ENCODE data around the gene CLCN2.

CLCN2 gene

DNA sequence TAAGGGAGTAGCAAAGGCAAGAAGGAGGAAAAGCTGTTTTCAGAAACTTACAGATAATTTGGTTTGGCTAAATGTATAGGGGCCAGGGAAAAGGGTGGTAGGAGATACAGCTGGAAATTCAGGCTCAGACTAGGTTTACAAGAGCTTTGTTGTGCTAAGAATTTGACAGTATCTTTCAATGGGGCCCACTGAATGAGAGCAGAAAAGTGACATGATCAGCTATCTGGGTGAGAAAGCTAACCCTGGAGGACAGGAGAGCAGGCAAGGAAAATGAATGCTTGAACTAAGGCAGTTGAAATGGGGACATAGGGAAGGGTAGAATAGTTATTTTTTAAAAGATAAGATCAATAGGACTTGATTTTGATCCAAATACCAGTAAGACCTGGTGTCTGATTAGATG is 49.8 kb downstream of the CLCN2 start:
- no peak for DNase-seq (ENCODE audit: low read depth)
- H3K4me3 ChIP-seq (ENCODE audit: low read length), result no peak overlapping the region
- TF ChIP-seq, protein P1, sequence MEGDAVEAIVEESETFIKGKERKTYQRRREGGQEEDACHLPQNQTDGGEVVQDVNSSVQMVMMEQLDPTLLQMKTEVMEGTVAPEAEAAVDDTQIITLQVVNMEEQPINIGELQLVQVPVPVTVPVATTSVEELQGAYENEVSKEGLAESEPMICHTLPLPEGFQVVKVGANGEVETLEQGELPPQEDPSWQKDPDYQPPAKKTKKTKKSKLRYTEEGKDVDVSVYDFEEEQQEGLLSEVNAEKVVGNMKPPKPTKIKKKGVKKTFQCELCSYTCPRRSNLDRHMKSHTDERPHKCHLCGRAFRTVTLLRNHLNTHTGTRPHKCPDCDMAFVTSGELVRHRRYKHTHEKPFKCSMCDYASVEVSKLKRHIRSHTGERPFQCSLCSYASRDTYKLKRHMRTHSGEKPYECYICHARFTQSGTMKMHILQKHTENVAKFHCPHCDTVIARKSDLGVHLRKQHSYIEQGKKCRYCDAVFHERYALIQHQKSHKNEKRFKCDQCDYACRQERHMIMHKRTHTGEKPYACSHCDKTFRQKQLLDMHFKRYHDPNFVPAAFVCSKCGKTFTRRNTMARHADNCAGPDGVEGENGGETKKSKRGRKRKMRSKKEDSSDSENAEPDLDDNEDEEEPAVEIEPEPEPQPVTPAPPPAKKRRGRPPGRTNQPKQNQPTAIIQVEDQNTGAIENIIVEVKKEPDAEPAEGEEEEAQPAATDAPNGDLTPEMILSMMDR (conservative IDR thresholded peaks at IDR 0.05; ENCODE audit: low read depth, low read length), result no peak

DNA sequence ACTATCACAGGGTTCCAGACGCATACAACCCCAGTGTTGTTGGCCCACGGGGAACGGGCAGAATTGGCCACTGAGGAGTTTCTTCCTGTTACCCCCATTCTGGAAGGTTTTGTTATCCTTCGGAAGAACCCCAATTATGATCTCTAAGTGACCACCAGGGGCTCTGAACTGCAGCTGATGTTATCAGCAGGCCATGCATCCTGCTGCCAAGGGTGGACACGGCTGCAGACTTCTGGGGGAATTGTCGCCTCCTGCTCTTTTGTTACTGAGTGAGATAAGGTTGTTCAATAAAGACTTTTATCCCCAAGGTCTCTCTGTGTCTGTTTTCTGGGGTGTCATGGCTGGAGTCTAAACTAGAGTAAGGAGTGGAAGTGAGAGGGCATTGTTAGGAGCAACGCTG is 52.7 kb downstream of the CLCN2 start:
- no peak overlapping the region for H3K4me3 ChIP-seq (ENCODE audit: low read length)
- TF ChIP-seq, protein P1 (conservative IDR thresholded peaks at IDR 0.05; ENCODE audit: low read depth, low read length), result no peak

DNA sequence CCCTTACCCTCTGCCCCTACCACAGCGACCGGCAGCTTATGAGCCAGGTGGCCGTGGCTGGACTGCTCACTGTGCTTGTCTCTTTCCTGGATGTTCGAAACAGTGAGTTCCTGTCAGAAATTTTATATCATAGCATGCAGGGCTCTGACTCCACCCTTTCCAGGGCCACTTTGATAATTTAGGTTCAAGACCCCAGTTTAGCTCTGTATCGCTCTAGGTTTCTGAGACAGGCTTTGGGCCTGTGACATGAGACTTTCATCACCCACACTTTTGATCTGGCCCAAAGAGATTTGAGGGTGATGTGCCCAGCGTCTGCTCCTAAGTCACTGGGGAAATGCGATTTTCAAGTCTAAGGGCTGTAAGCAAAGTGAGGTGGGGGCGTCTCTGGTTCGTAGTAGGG is 53.5 kb downstream of the CLCN2 start:
- no peak overlapping the region for H3K4me3 ChIP-seq (ENCODE audit: low read length)
- TF ChIP-seq, protein P1 (conservative IDR thresholded peaks at IDR 0.05; ENCODE audit: low read depth, low read length), result no peak
- no peak for DNase-seq (ENCODE audit: low read depth)

More for the DNA sequence above, 52.7 kb downstream of the CLCN2 start:
- no peak for DNase-seq (ENCODE audit: low read depth)

DNA sequence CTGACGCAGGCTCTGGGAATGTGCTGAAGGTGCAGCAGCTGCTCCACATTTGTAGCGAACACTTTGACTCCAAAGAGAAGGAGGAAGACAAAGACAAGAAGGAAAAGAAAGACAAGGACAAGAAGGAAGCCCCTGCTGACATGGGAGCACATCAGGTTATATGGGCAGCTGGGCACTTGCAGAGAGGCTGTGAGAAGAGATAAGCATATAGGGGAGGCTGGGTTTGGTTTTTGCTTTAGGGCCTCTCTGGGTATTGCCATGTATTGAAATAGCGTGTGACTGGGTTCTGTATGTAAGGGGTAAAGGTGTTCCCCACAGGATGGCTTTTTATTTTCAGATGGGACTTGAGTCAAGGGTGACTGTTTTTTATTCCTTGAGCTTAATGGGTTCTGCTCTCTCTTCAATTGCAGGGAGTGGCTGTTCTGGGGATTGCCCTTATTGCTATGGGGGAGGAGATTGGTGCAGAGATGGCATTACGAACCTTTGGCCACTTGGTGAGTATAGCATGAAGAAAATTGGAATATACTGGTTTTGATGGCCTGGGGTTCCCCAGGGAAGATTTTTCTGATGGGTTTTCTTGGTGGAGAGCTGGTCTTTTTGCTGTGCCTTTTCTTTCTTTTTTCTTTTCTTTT is 54.9 kb downstream of the CLCN2 start:
- DNase-seq (ENCODE audit: low read depth), result no peak
- TF ChIP-seq, protein P1 (conservative IDR thresholded peaks at IDR 0.05; ENCODE audit: low read depth, low read length), result no peak
- H3K4me3 ChIP-seq (ENCODE audit: low read length), result no peak overlapping the region

DNA sequence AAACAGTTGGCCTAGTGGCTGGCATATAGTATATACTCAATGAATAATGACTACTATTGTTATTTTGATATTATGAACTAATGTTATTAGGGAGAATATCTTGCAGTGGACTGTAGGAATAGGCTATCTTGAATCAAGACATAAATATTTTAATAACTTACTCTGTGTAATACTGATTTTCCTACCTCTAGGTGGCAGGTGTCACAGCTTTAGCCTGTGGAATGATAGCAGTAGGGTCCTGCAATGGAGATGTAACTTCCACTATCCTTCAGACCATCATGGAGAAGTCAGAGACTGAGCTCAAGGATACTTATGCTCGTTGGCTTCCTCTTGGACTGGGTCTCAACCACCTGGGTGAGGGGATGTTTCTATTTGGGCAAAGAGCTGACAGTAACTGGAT is 55.8 kb downstream of the CLCN2 start:
- no peak for DNase-seq (ENCODE audit: low read depth)
- H3K4me3 ChIP-seq (ENCODE audit: low read length), result no peak overlapping the region
- TF ChIP-seq, protein P1 (conservative IDR thresholded peaks at IDR 0.05; ENCODE audit: low read depth, low read length), result peak; percentile 60

DNA sequence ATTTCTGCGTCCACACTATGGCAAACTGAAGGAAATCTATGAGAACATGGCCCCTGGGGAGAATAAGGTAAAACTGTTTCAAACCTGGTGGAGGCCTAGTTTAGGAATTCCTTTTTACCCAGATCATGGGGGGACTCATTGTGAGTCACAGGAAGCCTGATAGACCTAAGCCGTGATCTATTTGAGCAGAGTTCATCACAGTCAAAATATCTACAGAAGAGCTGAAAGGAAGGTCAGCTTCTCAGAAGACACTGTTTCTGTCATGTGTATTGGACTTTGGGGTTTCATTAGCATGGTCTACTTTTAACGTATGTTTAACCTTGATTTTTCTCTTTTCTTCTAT is 61.1 kb downstream of the CLCN2 start:
- TF ChIP-seq, protein P1 (conservative IDR thresholded peaks at IDR 0.05; ENCODE audit: low read depth, low read length), result no peak
- no peak for DNase-seq (ENCODE audit: low read depth)
- H3K4me3 ChIP-seq (ENCODE audit: low read length), result peak overlapping the region; percentile 98

DNA sequence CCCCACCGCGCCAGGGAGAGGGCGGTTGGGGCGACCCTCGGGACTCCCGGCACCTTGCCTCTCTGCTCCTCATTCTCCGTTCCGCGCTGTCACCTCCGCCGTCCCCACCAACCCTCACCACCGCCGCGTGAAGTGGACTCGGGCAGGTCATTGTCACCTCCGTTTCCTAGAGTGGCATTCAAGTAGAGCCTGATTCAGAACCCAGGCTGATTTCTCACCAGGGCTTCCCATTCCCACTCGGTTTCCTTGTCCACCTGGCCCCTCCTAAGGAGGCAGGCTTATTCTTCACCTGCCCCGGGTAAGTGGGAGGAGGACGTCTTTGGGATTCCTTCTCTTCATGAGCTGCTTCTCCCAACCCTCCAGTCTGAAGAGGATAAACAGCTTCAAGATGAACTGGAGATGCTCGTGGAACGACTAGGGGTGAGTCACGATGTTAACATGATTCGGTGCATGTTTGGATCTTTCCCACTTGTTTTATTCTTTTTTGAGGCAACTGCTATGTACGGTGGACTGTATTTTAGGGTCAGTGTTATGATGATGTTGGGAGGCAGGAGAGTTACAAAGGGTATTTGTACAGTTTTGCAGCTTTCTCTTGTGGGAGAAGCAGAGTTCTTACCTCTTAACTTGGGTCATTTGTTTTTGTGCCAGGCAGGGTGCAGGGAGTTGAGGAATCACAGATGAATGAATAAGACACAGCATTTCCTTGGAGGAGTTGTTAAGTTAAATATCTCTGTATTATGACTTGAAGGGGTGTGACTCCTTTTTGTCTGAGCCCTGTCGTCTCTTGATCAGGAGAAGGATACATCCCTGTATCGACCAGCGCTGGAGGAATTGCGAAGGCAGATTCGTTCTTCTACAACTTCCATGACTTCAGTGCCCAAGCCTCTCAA is 61.7 kb downstream of the CLCN2 start:
- no peak for DNase-seq (ENCODE audit: low read depth)
- peak overlapping the region; percentile 98 for H3K4me3 ChIP-seq (ENCODE audit: low read length)
- TF ChIP-seq, protein P1 (conservative IDR thresholded peaks at IDR 0.05; ENCODE audit: low read depth, low read length), result no peak
